ENCODE measurements around the gene MAMSTR. TPM values are rescaled to one million over a fixed set of nuclear protein-coding genes. Genes with fewer than 3 reads are reported as not detected.

The MAMSTR gene
- total and polyA plus RNA-seq, 10 of the 15 experiments (the other 5 are each of a cell fraction or from before 2014, with no cell fraction given), result 0.04 to 0.73 (median 0.31) TPM; not detected in 1

- no peak for TF ChIP-seq POLR2AphosphoS2 (IDR thresholded peaks at IDR 0.05; ENCODE audit: low read depth, low read length)
- TF ChIP-seq BCL11A (IDR thresholded peaks at IDR 0.05; ENCODE audit: low read depth, low read length), result no peak
- peak; percentile 94 for TF ChIP-seq IKZF1 (conservative IDR thresholded peaks at IDR 0.05)
- TF ChIP-seq FOXM1 (IDR thresholded peaks at IDR 0.05; ENCODE audit: low read depth, low read length), result no peak
- TF ChIP-seq RFX5 (IDR thresholded peaks at IDR 0.05; ENCODE audit: low read depth, low read length), result no peak
- TF ChIP-seq NR2C1 (IDR thresholded peaks at IDR 0.05), result no peak
- no peak for TF ChIP-seq ASH2L (IDR thresholded peaks at IDR 0.05; ENCODE audit: borderline replicate concordance, low read depth)
- TF ChIP-seq CBX3 (IDR thresholded peaks at IDR 0.05; ENCODE audit: borderline replicate concordance, low read depth), result no peak
- TF ChIP-seq IRF4 (IDR thresholded peaks at IDR 0.05; ENCODE audit: low read depth, low read length), result no peak
- TF ChIP-seq EP300 (IDR thresholded peaks at IDR 0.05; ENCODE audit: borderline replicate concordance in 1 of 2, control insufficient read depth in 1 of 2, low read depth in 2 of 2, low read length in 2 of 2), result peak; percentile 37 to 42; a peak in 1 of 4 replicates
- TF ChIP-seq MEF2A (IDR thresholded peaks at IDR 0.05; ENCODE audit: insufficient read depth, low read depth, low read length), result no peak
- TF ChIP-seq DPF2 (IDR thresholded peaks at IDR 0.05), result 0 out of 2 replicates have a peak, but pooled peaks have one; percentile 67
- TF ChIP-seq ZNF274 (IDR thresholded peaks at IDR 0.05; ENCODE audit: insufficient read depth, insufficient read length), result no peak
- TF ChIP-seq ZNF217 (IDR thresholded peaks at IDR 0.05), result no peak
- no peak for TF ChIP-seq YY1 (IDR thresholded peaks at IDR 0.05; ENCODE audit: low read depth, low read length)
- peak; percentile 72 for TF ChIP-seq MLLT1 (IDR thresholded peaks at IDR 0.05)
- no peak for TF ChIP-seq ZZZ3 (IDR thresholded peaks at IDR 0.05; ENCODE audit: control insufficient read depth, insufficient read length, low read depth)
- TF ChIP-seq E2F8 (IDR thresholded peaks at IDR 0.05; ENCODE audit: low read depth, partially characterized antibody), result no peak
- no peak for TF ChIP-seq IRF5 (IDR thresholded peaks at IDR 0.05; ENCODE audit: borderline replicate concordance)
- no peak; the same call in 1 of the 2 replicates for TF ChIP-seq RELB (IDR thresholded peaks at IDR 0.05; ENCODE audit: low read depth)
- TF ChIP-seq SUZ12 (IDR thresholded peaks at IDR 0.05; ENCODE audit: unreplicated experiment), result no peak
- peak; percentile 71 to 76; a peak in 2 of 4 replicates for TF ChIP-seq IKZF2 (IDR thresholded peaks at IDR 0.05)
- peak; percentile 54; the same call in 1 of the 2 replicates for TF ChIP-seq CBFB (IDR thresholded peaks at IDR 0.05; ENCODE audit: low read depth)
- no peak for TF ChIP-seq CEBPB (IDR thresholded peaks at IDR 0.05; ENCODE audit: borderline replicate concordance in 1 of 2, low read depth in 2 of 2, low read length in 2 of 2)
- TF ChIP-seq HDGF (IDR thresholded peaks at IDR 0.05), result no peak
- no peak for TF ChIP-seq JUND (IDR thresholded peaks at IDR 0.05; ENCODE audit: low read depth, low read length)
- no peak for TF ChIP-seq CHD2 (IDR thresholded peaks at IDR 0.05; ENCODE audit: borderline replicate concordance, low read depth, low read length)
Observed at GRCh38 chr19:48681127-48681470, 38.4 kb downstream of the MAMSTR start (continued).
